Right lobe of liver (tissue), 6 donors: Measurements from ENCODE around the gene TBCA. TPM values are rescaled to one million over a fixed set of nuclear protein-coding genes. Genes with fewer than 3 reads are reported as not detected.
A peak's percentile ranks its signal among the peaks of the same experiment; 100 is the strongest.

Source experiments
- ATAC-seq, 4 donors: fragments of 200-7000 bp; cut with Tn5 transposase; one replicate each; pipeline ENCODE4 v1.9.1; 2020; ENCODE audit warnings: mild to moderate bottlenecking in 4 of 4, moderate library complexity in 4 of 4
- DNase-seq, 3 donors: peaks; one replicate each; pipeline ENCODE4 v3.0.0-alpha.2; 2020
- H3K27ac ChIP-seq, 3 donors: fragments of 200-600 bp; one replicate each; pipeline ENCODE4 v1.8.0; 2022
- H3K27me3 ChIP-seq, 2 donors: fragments of 200-600 bp; one replicate each; pipeline ENCODE4 v1.8.0; 2022
- H3K36me3 ChIP-seq, 4 donors: fragments of 200-600 bp; sonication (generic) in 1 of 4; one replicate each; pipeline versions ENCODE4 v1.5.1 to v1.8.0; 2017 to 2022; ENCODE audit warnings: control low read depth in 1 of 4
- H3K4me1 ChIP-seq, 4 donors: fragments of 200-600 bp; sonication (generic) in 1 of 4; one replicate each; pipeline versions ENCODE4 v1.5.1 to v1.8.0; 2017 to 2022; ENCODE audit warnings: control low read depth in 1 of 4
- H3K4me3 ChIP-seq, 3 donors: fragments of 200-600 bp; one replicate each; pipeline ENCODE4 v1.8.0; 2022
- H3K9me3 ChIP-seq, 4 donors: fragments of 200-600 bp; sonication (generic) in 1 of 4; one replicate each; pipeline versions ENCODE4 v1.5.1 to v1.8.0; 2017 to 2022; ENCODE audit warnings: control low read depth in 1 of 4
- POLR2A ChIP-seq: fragments of 450-650 bp; IDR thresholded peaks from one replicate; pipeline ENCODE4 v1.6.1; 2017; ENCODE audit warnings: antibody characterized with exemption, mild to moderate bottlenecking
- WGBS: methylation state at CpG from one replicate; pipeline ENCODE4 v1.1.6; 2018; ENCODE audit warnings: low coverage, low lambda C conversion rate; ENCODE audit not compliant: insufficient coverage; ENCODE audit errors: missing lambda C conversion rate; 5-methylcytosine and 5-hydroxymethylcytosine counted together
- intact Hi-C, 2 donors: fragments of 100-400 bp; cut with DNase I; formaldehyde crosslinking; loops; one replicate each; pipeline versions ENCODE4 v1.11.2 to v1.14.1; 2022
- total RNA-seq, 6 experiments: library from RNA; depleted of rRNA in 2 of 6; stranded (reverse); fragments of >200 nt in 2 of 6; fragmentation: NEBNext Ultra II Directional in 3 of 6; extraction: Animal tissue kit (Norgen Biotek cat#: 25700) in 3 of 6; gene quantifications; one replicate each; pipeline versions ENCODE4 v1.1.0 to v1.2.4, GENCODE V29; 2016 to 2023
- TF ChIP-seq, protein P1 (sequence below), 4 donors: fragments of 200-600 bp in 3 of 4; fragments of 450-650 bp in 1 of 4; IDR thresholded peaks; one replicate each; pipeline versions ENCODE4 v1.5.1 to v1.8.0; 2016 to 2022; ENCODE audit warnings: antibody characterized with exemption in 4 of 4, mild to moderate bottlenecking in 2 of 4
- donor health status: DM: no; HTN: yes; CAD: no.
- donor health status: DM: no; HTN: no; CAD: no.
- donor health status: DM: no; HTN: no; CAD: no.
- donor health status: DM: no; HTN: yes; CAD: no.
- donor health status: DM: no; HTN: yes; CAD: no.

TBCA gene
- total RNA-seq, 6 experiments from 2014 or later, result 92.1 to 165 (median 127) TPM

DNA sequence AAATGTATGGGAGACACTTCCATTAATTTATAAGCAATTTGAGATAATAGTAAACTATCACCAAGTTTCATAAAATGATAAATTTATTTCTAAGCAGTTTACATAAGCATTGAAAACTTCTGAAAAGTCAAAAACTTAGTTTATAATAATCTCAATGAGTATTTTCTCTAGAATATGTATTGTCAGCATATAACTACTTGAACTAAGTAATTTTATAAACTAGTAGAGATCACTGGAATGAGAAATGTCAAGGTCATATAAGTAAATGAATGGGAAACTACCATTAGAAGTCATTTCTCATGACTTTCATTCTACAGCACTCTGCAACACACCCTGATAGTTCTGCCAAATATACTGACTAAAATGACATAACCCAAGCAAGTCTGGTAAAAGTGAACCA is 3.4 kb downstream of the TBCA start:
- ATAC-seq (no peak), DNase-seq (no peak)
- H3K36me3 ChIP-seq, result peaks cover 0 to 5% (median 0%) of the 10 kb centered on the region in 4 donors
- H3K4me3 ChIP-seq, result no peak overlapping the region
- intact Hi-C loops, result no loop called here
- peaks cover 0 to 29% (median 5%) of the 10 kb centered on the region in 4 donors for H3K4me1 ChIP-seq
- TF ChIP-seq, protein P1, sequence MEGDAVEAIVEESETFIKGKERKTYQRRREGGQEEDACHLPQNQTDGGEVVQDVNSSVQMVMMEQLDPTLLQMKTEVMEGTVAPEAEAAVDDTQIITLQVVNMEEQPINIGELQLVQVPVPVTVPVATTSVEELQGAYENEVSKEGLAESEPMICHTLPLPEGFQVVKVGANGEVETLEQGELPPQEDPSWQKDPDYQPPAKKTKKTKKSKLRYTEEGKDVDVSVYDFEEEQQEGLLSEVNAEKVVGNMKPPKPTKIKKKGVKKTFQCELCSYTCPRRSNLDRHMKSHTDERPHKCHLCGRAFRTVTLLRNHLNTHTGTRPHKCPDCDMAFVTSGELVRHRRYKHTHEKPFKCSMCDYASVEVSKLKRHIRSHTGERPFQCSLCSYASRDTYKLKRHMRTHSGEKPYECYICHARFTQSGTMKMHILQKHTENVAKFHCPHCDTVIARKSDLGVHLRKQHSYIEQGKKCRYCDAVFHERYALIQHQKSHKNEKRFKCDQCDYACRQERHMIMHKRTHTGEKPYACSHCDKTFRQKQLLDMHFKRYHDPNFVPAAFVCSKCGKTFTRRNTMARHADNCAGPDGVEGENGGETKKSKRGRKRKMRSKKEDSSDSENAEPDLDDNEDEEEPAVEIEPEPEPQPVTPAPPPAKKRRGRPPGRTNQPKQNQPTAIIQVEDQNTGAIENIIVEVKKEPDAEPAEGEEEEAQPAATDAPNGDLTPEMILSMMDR (IDR thresholded peaks at IDR 0.05), result no peak
- no peak for TF ChIP-seq POLR2A
- no peak overlapping the region for H3K27ac ChIP-seq
- no peaks in the 10 kb centered on the region for H3K27me3 ChIP-seq
- H3K9me3 ChIP-seq, result no peaks in the 10 kb centered on the region

GRCh38 chr5:77771452-77771851 is 4.7 kb downstream of the TBCA start:
- intact Hi-C loops, result no loop called here
- Histone ChIP-seq H3K4me1 (peaks cover 0 to 29% (median 5%) of the 10 kb centered on the region in 4 donors), H3K4me3 (no peak overlapping the region), H3K27ac (no peak overlapping the region), H3K36me3 (peaks cover 0 to 6% (median 3%) of the 10 kb centered on the region in 4 donors), H3K27me3 (no peaks in the 10 kb centered on the region), H3K9me3 (no peaks in the 10 kb centered on the region)
- no peak for DNase-seq
- no peak for ATAC-seq
- TF ChIP-seq, protein P1 (IDR thresholded peaks at IDR 0.05), result no peak
- no peak for TF ChIP-seq POLR2A
- 95% methylated on average over 5 of the region's 5 CpGs for WGBS

GRCh38 chr5:77770293-77771005 is 5.7 kb downstream of the TBCA start:
- WGBS, result 64% methylated on average over 2 of the region's 4 CpGs
- intact Hi-C loops, result no loop called here
- Histone ChIP-seq H3K4me1 (peaks cover 0 to 29% (median 5%) of the 10 kb centered on the region in 4 donors), H3K27me3 (no peaks in the 10 kb centered on the region), H3K9me3 (no peaks in the 10 kb centered on the region), H3K4me3 (no peak overlapping the region), H3K27ac (no peak overlapping the region), H3K36me3 (peaks cover 0 to 6% (median 3%) of the 10 kb centered on the region in 4 donors)
- TF ChIP-seq POLR2A, result no peak
- TF ChIP-seq, protein P1 (IDR thresholded peaks at IDR 0.05), result no peak
- no peak for DNase-seq
- ATAC-seq, result peak in 2 of 4 donors; percentile 34 to 76

- Histone ChIP-seq H3K4me3 (no peak overlapping the region), H3K27ac (no peak overlapping the region), H3K27me3 (no peaks in the 10 kb centered on the region), H3K36me3 (peaks cover 0 to 6% (median 3%) of the 10 kb centered on the region in 4 donors), H3K9me3 (no peaks in the 10 kb centered on the region), H3K4me1 (peaks cover 0 to 18% (median 4%) of the 10 kb centered on the region in 4 donors)
- ATAC-seq, result no peak
- intact Hi-C loops, result no loop called here
- TF ChIP-seq, protein P1 (IDR thresholded peaks at IDR 0.05), result no peak
- no peak for TF ChIP-seq POLR2A
- DNase-seq, result no peak
These were observed 7.2 kb downstream of the TBCA start for GRCh38 chr5:77768978-77769377.
